Measurements from ENCODE around the gene SYNPO2. TPM values are rescaled to one million over a fixed set of nuclear protein-coding genes. Genes with fewer than 3 reads are reported as not detected.
A peak's percentile ranks its signal among the peaks of the same experiment; 100 is the strongest.
"Not testable (repeated sequence)": the region's sequence is repeated elsewhere in the genome, so short reads cannot be mapped to it uniquely, and the experiment has no call there.

The SYNPO2 gene
- total RNA-seq, 2 experiments from 2014 or later, result 0.22 to 0.41 TPM

DNA sequence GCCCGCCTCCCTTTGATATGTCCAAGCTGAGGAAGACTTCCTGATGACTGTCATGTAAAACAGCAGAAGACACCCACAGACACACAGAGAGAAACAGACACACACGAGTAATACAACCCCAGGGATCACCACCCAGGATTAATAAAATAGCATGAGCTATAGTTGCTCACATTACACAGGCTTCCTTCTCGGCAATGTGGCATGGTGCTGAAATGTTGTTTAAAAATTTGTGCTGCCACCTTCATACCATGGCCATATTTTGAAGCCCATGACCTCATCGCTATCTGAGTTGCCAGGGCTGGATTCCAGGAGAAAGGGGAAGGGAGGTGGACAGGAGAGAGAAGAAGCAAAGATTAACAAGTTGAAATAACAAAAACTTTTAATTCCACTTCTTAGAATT, 111.7 kb downstream of the SYNPO2 start:
- no peak for ATAC-seq (ENCODE audit: poor library complexity)
- intact Hi-C loops (cut with DNase I, micrococcal nuclease), result no loop called here
- TF ChIP-seq CTCF (IDR thresholded peaks at IDR 0.05), result no peak

DNA sequence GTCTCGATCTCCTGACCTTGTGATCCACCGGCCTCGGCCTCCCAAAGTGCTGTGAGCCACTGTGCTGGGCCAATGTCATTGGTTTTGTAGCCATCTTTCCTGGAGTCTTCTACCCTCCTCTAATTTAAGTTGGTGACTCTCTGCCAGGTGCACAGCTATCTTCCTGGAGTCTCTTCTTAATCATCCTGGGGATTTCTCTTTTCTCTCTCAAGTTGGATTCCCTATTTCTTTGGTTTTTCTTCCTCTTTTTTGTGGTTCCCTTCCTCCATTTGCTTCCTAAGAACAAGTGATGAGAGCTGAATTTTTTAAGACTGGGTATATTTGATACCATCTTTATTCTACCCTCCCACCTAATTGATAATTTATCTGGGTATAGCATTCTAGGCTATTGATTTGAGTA, 113.8 kb downstream of the SYNPO2 start:
- H3K27ac ChIP-seq (ENCODE audit: low read depth in 1 of 2, low read length in 2 of 2), result no peak overlapping the region
- peaks cover 0 to 2% of the 10 kb centered on the region in 2 experiments for H3K27me3 ChIP-seq (ENCODE audit: control insufficient read depth in 1 of 2, insufficient read depth in 2 of 2, low read length in 2 of 2)
- no peak for TF ChIP-seq CTCF (IDR thresholded peaks at IDR 0.05)
- H3K4me3 ChIP-seq (ENCODE audit: low read length), result no peak overlapping the region
- no peak overlapping the region for H3K4me3 Mint-ChIP-seq
- DNase-seq, result peak in 1 of 14 experiments; percentile 16
- no peaks in the 10 kb centered on the region for H3K36me3 Mint-ChIP-seq (ENCODE audit: low read depth)
- intact Hi-C loops (cut with DNase I, micrococcal nuclease), result no loop called here
- H3K36me3 ChIP-seq (ENCODE audit: insufficient read depth, low read length), result no peaks in the 10 kb centered on the region
- CTCF ChIA-PET, result no interaction called here
- H3K4me1 ChIP-seq (ENCODE audit: insufficient read depth, low read length), result no peaks in the 10 kb centered on the region
- H3K27ac Mint-ChIP-seq, result no peak overlapping the region
- POLR2A ChIA-PET, result no interaction called here
- no peak for ATAC-seq (ENCODE audit: poor library complexity)
- no peaks in the 10 kb centered on the region for H3K9me3 ChIP-seq (ENCODE audit: control insufficient read depth in 1 of 2, insufficient read depth in 1 of 2, low read length in 2 of 2)
- H3K4me1 Mint-ChIP-seq (ENCODE audit: low read depth), result no peaks in the 10 kb centered on the region
- H3K9me3 Mint-ChIP-seq, result no peaks in the 10 kb centered on the region
- peaks cover 9% of the 10 kb centered on the region for H3K27me3 Mint-ChIP-seq

More for the DNA sequence above, 111.7 kb downstream of the SYNPO2 start:
- no peaks in the 10 kb centered on the region for H3K9me3 Mint-ChIP-seq
- no peak overlapping the region for H3K4me3 Mint-ChIP-seq
- H3K27ac Mint-ChIP-seq, result no peak overlapping the region
- H3K4me1 ChIP-seq (ENCODE audit: insufficient read depth, low read length), result no peaks in the 10 kb centered on the region
- no peaks in the 10 kb centered on the region for H3K36me3 Mint-ChIP-seq (ENCODE audit: low read depth)
- ChIA-PET POLR2A (no interaction called here), CTCF (no interaction called here)
- no peaks in the 10 kb centered on the region for H3K36me3 ChIP-seq (ENCODE audit: insufficient read depth, low read length)
- H3K9me3 ChIP-seq (ENCODE audit: control insufficient read depth in 1 of 2, insufficient read depth in 1 of 2, low read length in 2 of 2), result no peaks in the 10 kb centered on the region
- peaks cover 0 to 2% of the 10 kb centered on the region in 2 experiments for H3K27me3 ChIP-seq (ENCODE audit: control insufficient read depth in 1 of 2, insufficient read depth in 2 of 2, low read length in 2 of 2)
- no peak for DNase-seq
- no peak overlapping the region for H3K4me3 ChIP-seq (ENCODE audit: low read length)
- no peaks in the 10 kb centered on the region for H3K4me1 Mint-ChIP-seq (ENCODE audit: low read depth)
- H3K27me3 Mint-ChIP-seq, result peaks cover 9% of the 10 kb centered on the region
- no peak overlapping the region for H3K27ac ChIP-seq (ENCODE audit: low read depth in 1 of 2, low read length in 2 of 2)

DNA sequence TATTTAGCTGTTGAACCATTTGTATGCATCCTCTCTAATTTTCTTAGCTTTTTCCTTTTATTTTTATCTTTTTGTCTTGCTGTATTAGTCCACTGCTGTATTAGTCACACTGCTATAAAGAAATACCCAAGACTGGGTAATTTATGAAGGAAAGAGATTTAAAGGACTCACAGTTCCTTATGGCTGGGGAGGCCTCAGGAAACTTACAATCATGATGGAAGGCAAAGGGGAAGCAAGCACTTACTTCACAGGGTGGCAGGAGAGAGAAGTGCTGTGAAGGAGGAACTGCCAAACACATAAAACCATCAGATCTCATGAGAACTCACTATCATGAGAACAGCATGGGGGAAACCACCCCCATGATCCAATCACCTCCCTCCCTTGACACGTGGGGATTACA, 114.3 kb downstream of the SYNPO2 start:
- H3K36me3 ChIP-seq (ENCODE audit: insufficient read depth, low read length); H3K27me3 ChIP-seq (ENCODE audit: control insufficient read depth in 1 of 2, insufficient read depth in 2 of 2, low read length in 2 of 2); CTCF ChIA-PET; H3K27ac Mint-ChIP-seq; H3K27me3 Mint-ChIP-seq; H3K9me3 ChIP-seq (ENCODE audit: control insufficient read depth in 1 of 2, insufficient read depth in 1 of 2, low read length in 2 of 2); intact Hi-C loops (cut with DNase I, micrococcal nuclease); H3K4me3 ChIP-seq (ENCODE audit: low read length); H3K4me1 ChIP-seq (ENCODE audit: insufficient read depth, low read length); POLR2A ChIA-PET; H3K9me3 Mint-ChIP-seq; H3K27ac ChIP-seq (ENCODE audit: low read depth in 1 of 2, low read length in 2 of 2); H3K36me3 Mint-ChIP-seq (ENCODE audit: low read depth); H3K4me1 Mint-ChIP-seq (ENCODE audit: low read depth); ATAC-seq (ENCODE audit: poor library complexity); H3K4me3 Mint-ChIP-seq: not testable (repeated sequence)
- DNase-seq, result peak in 2 of 14 experiments; percentile 35 to 52

GRCh38 chr4:119005928-119006460, 117.3 kb downstream of the SYNPO2 start:
- Mint-ChIP-seq H3K9me3 (no peaks in the 10 kb centered on the region), H3K4me1 (ENCODE audit: low read depth) (no peaks in the 10 kb centered on the region), H3K4me3 (no peak overlapping the region), H3K36me3 (ENCODE audit: low read depth) (no peaks in the 10 kb centered on the region), H3K27me3 (no peaks in the 10 kb centered on the region), H3K27ac (no peak overlapping the region)
- Histone ChIP-seq H3K27ac (ENCODE audit: low read depth in 1 of 2, low read length in 2 of 2) (no peak overlapping the region), H3K36me3 (ENCODE audit: insufficient read depth, low read length) (no peaks in the 10 kb centered on the region), H3K9me3 (ENCODE audit: control insufficient read depth in 1 of 2, insufficient read depth in 1 of 2, low read length in 2 of 2) (no peaks in the 10 kb centered on the region), H3K4me3 (ENCODE audit: low read length) (no peak overlapping the region), H3K27me3 (ENCODE audit: control insufficient read depth in 1 of 2, insufficient read depth in 2 of 2, low read length in 2 of 2) (no peaks in the 10 kb centered on the region), H3K4me1 (ENCODE audit: insufficient read depth, low read length) (no peaks in the 10 kb centered on the region)
- TF ChIP-seq CTCF (IDR thresholded peaks at IDR 0.05), result no peak
- POLR2A ChIA-PET, result no interaction called here
- DNase-seq (no peak), ATAC-seq (ENCODE audit: poor library complexity) (no peak)
- CTCF ChIA-PET, result no interaction called here
- intact Hi-C loops (cut with DNase I, micrococcal nuclease), result no loop called here
